Skeletal muscle tissue (tissue), 4 donors: Measurements from ENCODE around the gene POLR2H. TPM values are rescaled to one million over a fixed set of nuclear protein-coding genes. Genes with fewer than 3 reads are reported as not detected.
A peak's percentile ranks its signal among the peaks of the same experiment; 100 is the strongest.

Experiments
- H3K27ac ChIP-seq: one replicate; pipeline ENCODE4 v1.7.0; 2013; ENCODE audit warnings: mild to moderate bottlenecking, low read depth, low read length, inconsistent platforms
- H3K27me3 ChIP-seq, 3 donors: one replicate each; pipeline ENCODE4 v1.7.0; 2013; ENCODE audit warnings: low read length in 3 of 3; ENCODE audit not compliant: control insufficient read depth in 3 of 3, insufficient read depth in 3 of 3
- H3K36me3 ChIP-seq, 3 donors: one replicate each; pipeline ENCODE4 v1.7.0; 2013; ENCODE audit warnings: low read length in 3 of 3; ENCODE audit not compliant: control insufficient read depth in 3 of 3, insufficient read depth in 3 of 3
- H3K4me1 ChIP-seq, 3 donors: one replicate each; pipeline ENCODE4 v1.7.0; 2013; ENCODE audit warnings: low read length in 3 of 3, mild to moderate bottlenecking in 3 of 3; ENCODE audit not compliant: control insufficient read depth in 3 of 3, insufficient read depth in 3 of 3
- H3K4me3 ChIP-seq, 3 donors: one replicate each; pipeline ENCODE4 v1.7.0; 2013; ENCODE audit warnings: low read length in 3 of 3
- H3K9ac ChIP-seq, 3 donors: one replicate each; pipeline ENCODE4 v1.7.0; 2013; ENCODE audit warnings: low read length in 3 of 3, mild to moderate bottlenecking in 3 of 3, moderate library complexity in 2 of 3, low read depth in 1 of 3
- H3K9me3 ChIP-seq, 3 donors: one replicate each; pipeline ENCODE4 v1.7.0; 2013; ENCODE audit warnings: low read length in 3 of 3; ENCODE audit not compliant: control insufficient read depth in 3 of 3
- total RNA-seq: library from RNA; depleted of rRNA; stranded (reverse); fragments of >200 nt; gene quantifications from one replicate; pipeline ENCODE4 v1.2.3, GENCODE V29; 2014
- donor health status: Osteomylitis.

Gene POLR2H
- total RNA-seq, 1 donor from 2014 or later, result 44.4 TPM

- Histone ChIP-seq H3K4me1 (peaks cover 11 to 19% (median 13%) of the 10 kb centered on the region in 3 donors), H3K4me3 (no peak overlapping the region), H3K9ac (no peak overlapping the region), H3K9me3 (no peaks in the 10 kb centered on the region), H3K36me3 (peaks cover 5 to 10% (median 5%) of the 10 kb centered on the region in 3 donors), H3K27ac (no peak overlapping the region), H3K27me3 (no peaks in the 10 kb centered on the region)
Observed at GRCh38 chr3:184358124-184358767, 3.3 kb upstream of the POLR2H start.

- peaks cover 5 to 10% (median 5%) of the 10 kb centered on the region in 3 donors for H3K36me3 ChIP-seq
- H3K4me1 ChIP-seq, result peaks cover 18 to 26% (median 18%) of the 10 kb centered on the region in 3 donors
- H3K27ac ChIP-seq, result no peak overlapping the region
- no peak overlapping the region for H3K4me3 ChIP-seq
- H3K9me3 ChIP-seq, result no peaks in the 10 kb centered on the region
- H3K9ac ChIP-seq, result no peak overlapping the region
- H3K27me3 ChIP-seq, result no peaks in the 10 kb centered on the region
Observed at GRCh38 chr3:184358921-184359350, 2.6 kb upstream of the POLR2H start.

DNA sequence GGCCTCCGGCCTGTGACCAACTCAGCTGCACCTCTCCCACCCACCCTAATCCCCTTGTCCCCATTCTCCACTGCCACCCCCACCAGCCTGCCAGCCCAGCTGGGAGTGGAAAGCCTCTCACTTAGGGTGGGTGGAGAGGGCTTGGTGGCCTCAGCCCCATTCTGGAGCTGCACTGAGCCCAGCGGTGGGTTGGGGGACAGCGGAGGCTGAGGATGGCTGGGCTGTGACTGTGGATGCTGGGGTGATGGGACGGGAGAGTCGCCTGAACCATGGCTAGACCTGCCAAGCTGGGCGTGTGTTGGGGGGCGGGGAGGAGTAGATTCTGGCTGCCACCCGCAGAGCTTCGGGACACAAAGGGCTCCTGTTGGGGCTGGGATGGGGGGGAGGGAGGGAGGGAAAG is 1.9 kb upstream of the POLR2H start:
- Histone ChIP-seq H3K4me3 (no peak overlapping the region), H3K9ac (no peak overlapping the region), H3K36me3 (peaks cover 5 to 10% (median 6%) of the 10 kb centered on the region in 3 donors), H3K27me3 (no peaks in the 10 kb centered on the region), H3K4me1 (peaks cover 20 to 28% (median 20%) of the 10 kb centered on the region in 3 donors), H3K27ac (no peak overlapping the region), H3K9me3 (no peaks in the 10 kb centered on the region)

- Histone ChIP-seq H3K9ac (peak overlapping the region; percentile 77 to 92 (median 84)), H3K4me3 (peak overlapping the region; percentile 80 to 98 (median 82)), H3K9me3 (no peaks in the 10 kb centered on the region), H3K36me3 (peaks cover 5 to 12% (median 11%) of the 10 kb centered on the region in 3 donors), H3K27ac (no peak overlapping the region), H3K4me1 (peaks cover 20 to 28% (median 20%) of the 10 kb centered on the region in 3 donors), H3K27me3 (no peaks in the 10 kb centered on the region)
Observed at GRCh38 chr3:184360070-184360928, 1.2 kb upstream of the POLR2H start.

DNA sequence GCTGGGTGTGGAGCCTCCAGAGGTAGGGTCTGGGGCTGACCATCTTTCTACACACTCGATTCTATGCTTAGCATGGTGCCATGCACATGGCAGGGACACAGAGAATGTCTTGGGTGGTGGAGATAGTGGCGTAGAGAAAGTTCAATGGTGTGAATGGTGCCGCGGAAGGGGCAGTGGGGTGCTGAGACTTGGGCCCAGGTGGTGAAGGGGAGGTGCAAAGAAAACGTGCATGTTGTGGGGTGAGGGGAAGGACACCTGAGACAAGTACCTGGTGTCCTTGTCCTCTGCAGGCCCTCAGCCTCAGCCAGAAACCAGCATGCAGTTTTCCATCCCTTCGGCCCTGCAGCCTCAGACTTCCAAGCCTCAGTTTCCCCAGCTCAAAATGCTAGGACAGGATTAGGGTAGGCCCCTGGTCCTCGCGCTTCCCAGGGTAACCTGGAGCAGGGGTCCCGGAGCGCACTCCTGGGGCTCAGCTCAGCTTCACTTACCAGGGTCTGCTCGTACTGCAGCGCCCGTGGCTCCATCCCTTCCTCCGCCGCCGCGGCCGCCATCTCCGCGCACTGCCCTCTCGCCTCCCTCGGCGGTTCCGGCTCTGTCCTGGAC is 480 bp upstream of the POLR2H start:
- H3K27me3 ChIP-seq, result no peaks in the 10 kb centered on the region
- no peaks in the 10 kb centered on the region for H3K9me3 ChIP-seq
- peak overlapping the region; percentile 80 to 98 (median 82) for H3K4me3 ChIP-seq
- peak overlapping the region; percentile 77 to 92 (median 84) for H3K9ac ChIP-seq
- H3K27ac ChIP-seq, result peak overlapping the region; percentile 13
- peaks cover 20 to 28% (median 20%) of the 10 kb centered on the region in 3 donors for H3K4me1 ChIP-seq
- H3K36me3 ChIP-seq, result peaks cover 4 to 10% (median 8%) of the 10 kb centered on the region in 3 donors

GRCh38 chr3:184361932-184362667 is 590 bp downstream of the POLR2H start:
- no peaks in the 10 kb centered on the region for H3K9me3 ChIP-seq
- peak overlapping the region; percentile 99 for H3K27ac ChIP-seq
- H3K27me3 ChIP-seq, result no peaks in the 10 kb centered on the region
- H3K4me3 ChIP-seq, result peak overlapping the region; percentile 80 to 98 (median 87)
- H3K36me3 ChIP-seq, result peaks cover 10 to 18% (median 14%) of the 10 kb centered on the region in 3 donors
- peaks cover 20 to 28% (median 24%) of the 10 kb centered on the region in 3 donors for H3K4me1 ChIP-seq
- H3K9ac ChIP-seq, result peak overlapping the region; percentile 84 to 94 (median 92)

GRCh38 chr3:184362668-184363546 is 1.4 kb downstream of the POLR2H start:
- Histone ChIP-seq H3K9me3 (no peaks in the 10 kb centered on the region), H3K9ac (peak overlapping the region; percentile 92 to 94 (median 93)), H3K36me3 (peaks cover 12 to 23% (median 16%) of the 10 kb centered on the region in 3 donors), H3K27ac (peak overlapping the region; percentile 99), H3K4me1 (peaks cover 20 to 28% (median 24%) of the 10 kb centered on the region in 3 donors), H3K27me3 (no peaks in the 10 kb centered on the region), H3K4me3 (peak overlapping the region; percentile 80 to 98 (median 87))

DNA sequence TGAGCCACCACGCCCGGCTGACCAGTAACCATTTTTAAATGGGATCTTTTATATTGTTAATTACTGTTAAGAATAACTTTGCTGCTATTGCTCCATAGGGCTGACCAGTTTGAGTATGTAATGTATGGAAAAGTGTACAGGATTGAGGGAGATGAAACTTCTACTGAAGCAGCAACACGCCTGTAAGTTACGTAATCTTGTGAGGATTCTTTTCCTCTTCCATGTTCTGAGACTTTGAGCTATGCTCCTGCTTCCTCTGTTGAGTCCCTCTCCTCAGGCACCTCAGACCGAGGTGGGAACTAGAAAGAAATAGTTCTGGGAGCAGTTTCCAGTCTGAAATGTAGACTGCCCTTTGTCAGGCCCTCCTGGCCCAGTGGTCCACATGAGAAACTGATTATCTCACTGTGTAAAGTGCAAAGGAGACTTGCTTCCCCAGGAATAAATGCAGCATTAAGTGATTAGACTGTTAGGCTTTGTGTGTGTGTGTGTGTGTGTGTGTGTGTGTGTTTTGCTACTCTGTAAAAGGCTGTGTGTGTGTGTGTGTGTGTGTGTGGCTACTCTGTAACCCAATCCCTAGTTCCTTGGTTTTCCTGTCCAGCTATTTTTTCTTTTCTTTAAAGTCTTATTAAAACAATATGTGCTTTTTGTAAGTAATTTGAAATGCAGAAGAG is 5.2 kb downstream of the POLR2H start:
- Histone ChIP-seq H3K36me3 (peaks cover 17 to 25% (median 25%) of the 10 kb centered on the region in 3 donors), H3K9ac (no peak overlapping the region), H3K4me1 (peaks cover 18 to 34% (median 30%) of the 10 kb centered on the region in 3 donors), H3K27me3 (no peaks in the 10 kb centered on the region), H3K4me3 (no peak overlapping the region), H3K9me3 (no peaks in the 10 kb centered on the region), H3K27ac (no peak overlapping the region)
